Cardiac fibroblast (primary cell): Measurements from ENCODE around the gene ZNF529.
"Not testable (repeated sequence)": the region's sequence is repeated elsewhere in the genome, so short reads cannot be mapped to it uniquely, and the experiment has no call there.

Source experiments
- DNase-seq, 2 donors: peaks; one replicate each; pipeline versions ENCODE4 v3.0.0 to v3.0.0-alpha.2; 2010; ENCODE audit warnings: low read depth in 2 of 2
- H3K4me3 ChIP-seq, 2 donors: replicated peaks in 1 of 2; 1 replicate in 1 of 2; 2 replicates in 1 of 2; pipeline ENCODE4 v1.5.1; 2011; ENCODE audit warnings: low read depth in 2 of 2, low read length in 2 of 2, mild to moderate bottlenecking in 2 of 2, moderate library complexity in 1 of 2
- CTCF ChIP-seq: IDR thresholded peaks from one replicate; pipeline ENCODE4 v1.5.1; 2011; ENCODE audit warnings: low read depth, mild to moderate bottlenecking, low read length, inconsistent platforms

The ZNF529 gene

DNA sequence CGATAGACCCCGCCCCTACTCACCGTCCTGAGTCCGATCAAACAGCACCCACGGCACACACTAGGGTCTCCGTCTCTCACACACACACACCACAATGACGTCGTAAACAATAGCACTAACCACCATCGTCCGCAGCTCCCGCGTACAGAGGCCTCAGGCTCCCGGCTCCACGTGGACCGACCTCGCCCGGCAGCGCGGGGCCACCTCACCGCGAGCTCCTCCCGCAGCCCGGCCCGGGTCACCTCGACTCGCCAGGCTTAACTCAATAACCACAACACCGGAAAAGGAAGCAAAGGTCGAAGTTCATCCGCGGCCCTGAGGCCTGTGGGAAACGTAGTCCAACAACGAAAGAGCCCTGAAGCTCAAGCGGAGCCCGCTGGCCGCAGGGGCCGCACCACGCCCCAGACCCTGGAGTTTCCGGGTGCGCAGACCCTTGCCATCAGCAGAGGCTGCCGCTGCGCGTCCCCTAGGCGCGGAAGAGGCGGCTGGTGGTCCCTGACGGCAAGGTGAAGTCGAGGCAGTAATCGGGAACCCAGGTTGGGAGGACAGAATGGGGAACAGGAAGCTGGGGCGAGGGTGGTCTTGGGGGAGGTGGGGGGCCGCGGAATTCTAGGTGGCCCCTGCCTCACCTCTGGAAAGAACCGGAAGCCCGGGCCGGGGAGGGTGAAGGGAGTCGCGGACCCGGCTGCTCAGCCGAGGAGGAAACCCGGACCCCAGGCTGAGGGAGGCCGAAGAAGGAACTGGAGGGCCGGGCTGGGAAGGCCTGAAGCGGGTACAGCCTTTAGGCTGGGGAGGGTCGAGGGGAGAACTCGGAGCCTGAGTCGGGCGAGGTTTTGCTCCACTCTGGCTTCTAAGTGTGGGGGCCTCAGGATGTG is at the start of gene ZNF529:
Gene ZNF529 (minus strand): TSS at position 273 of the 875 bp plus-strand sequence. CDS start 946 bp downstream, outside the sequence.
- TF ChIP-seq CTCF: no peak
- peak within 1 kb of the TSS; percentile 89 to 98 for H3K4me3 ChIP-seq
- DNase-seq: peak; percentile 91

DNA sequence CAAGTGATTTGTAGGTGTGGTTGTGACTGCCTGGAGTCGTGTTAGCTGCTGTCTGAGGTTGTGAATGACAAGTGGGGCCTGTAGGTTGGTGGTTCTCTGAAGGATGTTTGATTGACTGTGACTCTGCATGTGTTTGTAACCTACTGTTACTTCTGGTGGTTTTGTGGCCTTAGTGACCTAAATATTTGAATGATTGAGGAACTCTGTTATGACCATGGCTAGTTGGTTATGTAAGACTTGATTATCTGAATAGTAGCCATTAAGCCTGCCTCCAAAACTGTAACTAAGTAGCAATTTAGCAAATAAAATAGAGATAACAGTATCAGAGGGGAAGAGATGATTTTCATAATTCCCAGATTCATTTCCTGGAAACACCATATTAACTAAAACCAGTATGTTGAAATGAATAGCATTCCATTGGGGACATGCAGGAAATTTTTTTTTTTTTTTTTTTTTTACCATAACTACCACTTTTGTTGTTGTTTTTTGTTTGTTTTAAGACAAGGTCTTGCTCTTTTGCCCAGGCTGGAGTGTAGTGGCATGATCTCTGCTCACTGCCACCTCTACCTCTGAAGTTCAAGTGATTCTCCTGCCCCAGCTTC is 32.9 kb upstream of the ZNF529 start:
- peak in 1 of 2 donors; percentile 4 for DNase-seq
- peak overlapping the region; percentile 83 for H3K4me3 ChIP-seq
- TF ChIP-seq CTCF: no peak

DNA sequence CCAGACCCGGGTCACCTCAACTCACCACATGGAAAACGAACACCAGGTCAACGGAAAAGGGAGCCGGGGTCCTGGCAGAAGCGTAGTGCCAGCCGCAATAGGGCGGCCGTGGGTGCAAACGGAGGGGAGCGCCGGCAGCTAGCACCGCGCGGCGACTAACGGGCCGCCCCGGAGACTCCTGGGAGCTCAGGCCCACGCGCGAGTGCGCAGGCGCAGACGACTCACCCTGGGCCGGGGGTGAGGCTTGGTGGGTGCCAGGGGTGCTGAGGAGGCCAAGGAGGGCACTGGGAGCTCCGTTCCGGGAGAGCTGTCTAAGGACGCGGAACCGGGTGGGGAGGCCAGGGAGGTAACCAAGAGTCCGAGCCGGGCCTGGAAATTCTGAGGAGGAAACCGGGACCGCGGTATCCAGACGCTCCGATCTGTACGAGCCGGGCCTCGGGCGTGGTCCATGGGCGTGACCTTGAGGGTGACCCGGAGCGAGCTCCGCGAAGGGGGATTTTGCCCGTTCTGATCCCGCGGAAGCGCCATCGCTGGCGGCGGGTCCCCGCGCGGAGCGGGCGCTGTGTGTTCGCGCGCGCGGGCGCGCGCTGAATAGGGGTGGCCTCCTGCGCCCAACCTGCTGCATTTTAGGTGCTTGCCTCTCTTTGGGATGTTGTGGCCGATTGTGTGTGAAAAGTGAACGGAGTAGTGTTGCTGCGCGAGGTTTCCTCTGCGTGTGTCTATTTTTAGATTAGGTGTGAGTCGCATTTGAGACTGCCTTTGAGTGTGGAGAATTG is 32.2 kb upstream of the ZNF529 start, which contains the start of gene ZNF382:
Gene ZNF382 (plus strand): TSS at position 213 of the 776 bp plus-strand sequence. CDS start 4,602 bp downstream, outside the sequence.
- peak within 1 kb of the TSS; percentile 83 for H3K4me3 ChIP-seq
- peak; percentile 69 to 71 for DNase-seq
- no peak for TF ChIP-seq CTCF

DNA sequence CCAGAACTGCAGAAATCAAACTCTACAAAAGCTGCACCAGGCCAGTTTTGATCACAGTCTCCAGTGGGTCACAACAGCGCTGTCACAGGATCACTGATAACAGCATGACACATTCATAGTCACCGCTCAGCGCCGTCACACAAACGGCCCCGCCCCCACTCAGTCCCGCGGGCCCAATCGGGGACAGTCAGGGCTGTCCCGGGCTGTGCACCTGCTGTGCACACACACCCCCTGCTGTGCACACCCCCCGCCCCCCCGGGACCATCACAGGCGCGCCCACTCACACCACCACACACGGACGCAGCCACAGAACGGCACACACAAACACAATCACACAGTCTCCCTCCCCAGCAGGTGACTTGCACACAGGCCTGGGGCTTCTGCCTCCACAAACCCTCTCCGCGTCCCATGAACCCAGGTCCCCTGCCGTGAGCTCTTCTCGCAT is 31.6 kb upstream of the ZNF529 start:
- H3K4me3 ChIP-seq: peak overlapping the region; percentile 83
- peak; percentile 12 to 47 for DNase-seq
- no peak for TF ChIP-seq CTCF

- not testable (repeated sequence) for DNase-seq, H3K4me3 ChIP-seq
Observed at GRCh38 chr19:36602681-36603080, 29.6 kb upstream of the ZNF529 start.

DNA sequence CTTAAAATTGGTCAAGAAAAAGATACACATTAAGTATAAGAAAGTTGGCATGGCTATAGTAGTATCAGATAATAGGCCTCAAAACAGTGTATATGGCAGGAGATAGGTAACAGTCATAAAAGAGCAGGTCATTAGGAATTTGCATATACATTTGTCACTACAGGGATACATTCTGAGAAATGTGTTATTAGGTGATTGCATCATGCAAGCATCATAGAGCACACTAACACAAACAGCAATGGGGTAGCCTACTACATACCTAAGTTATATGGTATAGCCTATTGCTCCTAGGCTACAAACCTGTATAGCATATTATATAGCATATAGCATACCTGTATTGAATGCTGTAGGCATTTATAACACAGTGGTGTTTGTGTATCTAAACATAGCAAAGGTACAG is 6.2 kb upstream of the ZNF529 start:
- H3K4me3 ChIP-seq: no peak overlapping the region
- no peak for TF ChIP-seq CTCF
- DNase-seq: no peak
